Hepatocyte (in vitro differentiated cells): ENCODE measurements around the gene MAGI1. TPM values are rescaled to one million over a fixed set of nuclear protein-coding genes. Genes with fewer than 3 reads are reported as not detected.
A peak's percentile ranks its signal among the peaks of the same experiment; 100 is the strongest.

Experiments used
- DNase-seq: peaks from one replicate; pipeline ENCODE4 v3.0.0-alpha.2; 2016; ENCODE audit warnings: low spot score
- H2AFZ ChIP-seq: fragments of 200-600 bp; sonication (generic); 2 replicates; pipeline ENCODE4 v1.6.0; 2016; ENCODE audit warnings: antibody characterized with exemption, mild to moderate bottlenecking
- H3K27ac ChIP-seq: fragments of 200-600 bp; sonication (generic); 2 replicates; pipeline ENCODE4 v1.5.1; 2016; ENCODE audit warnings: mild to moderate bottlenecking
- H3K27me3 ChIP-seq: fragments of 200-600 bp; sonication (generic); 2 replicates; pipeline ENCODE4 v1.6.1; 2016
- H3K36me3 ChIP-seq: fragments of 200-600 bp; sonication (generic); replicated peaks from 2 replicates; pipeline ENCODE4 v1.5.1; 2016; ENCODE audit warnings: low read depth; ENCODE audit not compliant: insufficient read depth
- H3K4me1 ChIP-seq: fragments of 200-600 bp; sonication (generic); 2 replicates; pipeline ENCODE4 v1.5.1; 2016; ENCODE audit warnings: mild to moderate bottlenecking, moderate library complexity; ENCODE audit not compliant: insufficient read depth
- H3K4me2 ChIP-seq: fragments of 200-600 bp; sonication (generic); 2 replicates; pipeline ENCODE4 v1.6.0; 2016
- H3K4me3 ChIP-seq: fragments of 200-600 bp; sonication (generic); 2 replicates; pipeline ENCODE4 v1.5.1; 2016; ENCODE audit warnings: mild to moderate bottlenecking
- H3K79me2 ChIP-seq: fragments of 200-600 bp; sonication (generic); 2 replicates; pipeline ENCODE4 v1.6.0; 2017; ENCODE audit warnings: mild to moderate bottlenecking
- H3K9me2 ChIP-seq: fragments of 200-600 bp; sonication (generic); replicated peaks from 2 replicates; pipeline ENCODE4 v1.6.0; 2017; ENCODE audit warnings: mild to moderate bottlenecking; ENCODE audit not compliant: insufficient read depth
- H3K9me3 ChIP-seq: fragments of 200-600 bp; sonication (generic); 2 replicates; pipeline ENCODE4 v1.5.1; 2016; ENCODE audit warnings: low read depth, mild to moderate bottlenecking
- H4K20me1 ChIP-seq: fragments of 200-600 bp; sonication (generic); 2 replicates; pipeline ENCODE4 v1.6.0; 2016; ENCODE audit warnings: mild to moderate bottlenecking; ENCODE audit not compliant: insufficient read depth, poor library complexity, severe bottlenecking
- EZH2 ChIP-seq: fragments of 200-600 bp; sonication (generic); IDR thresholded peaks from 2 replicates; pipeline ENCODE4 v1.6.1; 2016; ENCODE audit warnings: antibody characterized with exemption, mild to moderate bottlenecking, borderline replicate concordance
- EZH2phosphoT487 ChIP-seq: fragments of 200-600 bp; sonication (generic); IDR thresholded peaks from one replicate; pipeline ENCODE4 v1.6.1; 2018; ENCODE audit warnings: antibody characterized with exemption, mild to moderate bottlenecking, low read depth, moderate library complexity; ENCODE audit not compliant: unreplicated experiment, severe bottlenecking
- WGBS: methylation state at CpG from one replicate; pipeline ENCODE4 v1.1.6; 2016; ENCODE audit warnings: low lambda C conversion rate; ENCODE audit errors: missing lambda C conversion rate; 5-methylcytosine and 5-hydroxymethylcytosine counted together
- polyA plus RNA-seq: library from polyadenylated mRNA; unstranded; fragments of >200 nt; fragmentation: Nextera tagmentation; extraction: Ambion mirVana; gene quantifications from 2 replicates; pipeline ENCODE4 v1.2.1, GENCODE V29; 2016
- total RNA-seq: library from RNA; depleted of rRNA; stranded (reverse); fragments of >200 nt; gene quantifications from 2 replicates; pipeline ENCODE4 v1.2.3, GENCODE V29; 2014
- TF ChIP-seq, protein P1 (sequence below): fragments of 200-600 bp; sonication (generic); IDR thresholded peaks from 2 replicates; pipeline ENCODE4 v1.5.1; 2016; ENCODE audit warnings: antibody characterized with exemption, mild to moderate bottlenecking; ENCODE audit not compliant: poor library complexity

The MAGI1 gene
- total and polyA plus RNA-seq, 2 experiments from 2014 or later, result 26.2 to 43.5 TPM

GRCh38 chr3:65508750-65509422 is 529.8 kb downstream of the MAGI1 start:
- TF ChIP-seq EZH2phosphoT487, result no peak
- TF ChIP-seq, protein P1, sequence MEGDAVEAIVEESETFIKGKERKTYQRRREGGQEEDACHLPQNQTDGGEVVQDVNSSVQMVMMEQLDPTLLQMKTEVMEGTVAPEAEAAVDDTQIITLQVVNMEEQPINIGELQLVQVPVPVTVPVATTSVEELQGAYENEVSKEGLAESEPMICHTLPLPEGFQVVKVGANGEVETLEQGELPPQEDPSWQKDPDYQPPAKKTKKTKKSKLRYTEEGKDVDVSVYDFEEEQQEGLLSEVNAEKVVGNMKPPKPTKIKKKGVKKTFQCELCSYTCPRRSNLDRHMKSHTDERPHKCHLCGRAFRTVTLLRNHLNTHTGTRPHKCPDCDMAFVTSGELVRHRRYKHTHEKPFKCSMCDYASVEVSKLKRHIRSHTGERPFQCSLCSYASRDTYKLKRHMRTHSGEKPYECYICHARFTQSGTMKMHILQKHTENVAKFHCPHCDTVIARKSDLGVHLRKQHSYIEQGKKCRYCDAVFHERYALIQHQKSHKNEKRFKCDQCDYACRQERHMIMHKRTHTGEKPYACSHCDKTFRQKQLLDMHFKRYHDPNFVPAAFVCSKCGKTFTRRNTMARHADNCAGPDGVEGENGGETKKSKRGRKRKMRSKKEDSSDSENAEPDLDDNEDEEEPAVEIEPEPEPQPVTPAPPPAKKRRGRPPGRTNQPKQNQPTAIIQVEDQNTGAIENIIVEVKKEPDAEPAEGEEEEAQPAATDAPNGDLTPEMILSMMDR, result no peak
- TF ChIP-seq EZH2, result no peak
- Histone ChIP-seq H3K27me3 (no peaks in the 10 kb centered on the region), H3K36me3 (no peaks in the 10 kb centered on the region), H3K79me2 (peaks cover 22% of the 10 kb centered on the region), H3K4me2 (peak overlapping the region; percentile 58), H3K9me3 (no peaks in the 10 kb centered on the region), H3K4me3 (no peak overlapping the region), H3K27ac (peak overlapping the region; percentile 51), H4K20me1 (no peaks in the 10 kb centered on the region), H2AFZ (no peak overlapping the region), H3K9me2 (no peaks in the 10 kb centered on the region), H3K4me1 (no peaks in the 10 kb centered on the region)
- 73% methylated on average over 9 of the region's 9 CpGs for WGBS
- no peak for DNase-seq

DNA sequence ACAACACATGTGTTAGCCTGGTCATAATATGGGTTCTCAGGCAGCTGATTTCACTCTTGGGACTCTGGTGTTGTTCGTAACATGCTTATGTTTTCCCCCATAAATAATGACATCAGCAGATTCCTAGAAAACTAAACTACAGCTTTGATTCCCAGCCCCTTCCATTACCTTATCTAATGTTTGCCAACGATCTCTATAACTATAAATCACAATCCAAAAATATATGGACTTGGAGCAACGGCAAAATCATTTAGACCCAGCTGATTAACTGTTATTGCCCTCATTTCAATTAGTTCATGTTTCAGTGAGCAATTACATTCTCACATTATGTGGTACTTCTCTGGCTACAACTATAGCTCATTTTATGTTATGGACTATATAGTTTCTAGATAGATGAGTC is 531.3 kb downstream of the MAGI1 start:
- no peaks in the 10 kb centered on the region for H3K36me3 ChIP-seq
- no peaks in the 10 kb centered on the region for H3K9me2 ChIP-seq
- H2AFZ ChIP-seq, result no peak overlapping the region
- H3K9me3 ChIP-seq, result no peaks in the 10 kb centered on the region
- no peaks in the 10 kb centered on the region for H3K27me3 ChIP-seq
- H3K4me1 ChIP-seq, result no peaks in the 10 kb centered on the region
- TF ChIP-seq EZH2 (no peak), EZH2phosphoT487 (no peak)
- TF ChIP-seq, protein P1, result no peak
- H3K27ac ChIP-seq, result no peak overlapping the region
- H3K4me3 ChIP-seq, result no peak overlapping the region
- no peak overlapping the region for H3K4me2 ChIP-seq
- H3K79me2 ChIP-seq, result peaks cover 22% of the 10 kb centered on the region
- 76% methylated on average over 3 of the region's 3 CpGs for WGBS
- no peak for DNase-seq
- no peaks in the 10 kb centered on the region for H4K20me1 ChIP-seq

DNA sequence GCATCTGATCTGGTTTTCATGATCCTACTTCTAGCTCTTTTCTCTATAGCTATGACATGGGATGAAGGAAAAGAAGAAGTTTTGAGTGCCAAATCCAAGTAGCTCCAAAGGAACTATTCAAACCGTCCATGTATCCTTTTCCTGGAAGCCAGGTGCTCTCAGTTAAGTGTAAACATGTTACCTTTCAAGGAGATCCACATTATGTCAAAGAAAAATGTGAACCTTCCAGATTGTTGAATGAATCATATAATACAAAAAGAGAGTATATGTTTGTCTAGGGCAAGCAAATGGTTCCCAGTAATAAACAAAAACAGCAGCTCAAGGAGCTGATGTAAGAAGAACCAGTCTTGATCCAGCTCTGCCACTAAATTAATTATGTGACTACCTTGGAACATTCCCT is 534.9 kb downstream of the MAGI1 start:
- H3K4me3 ChIP-seq, result no peak overlapping the region
- no peaks in the 10 kb centered on the region for H3K36me3 ChIP-seq
- no peak for TF ChIP-seq EZH2phosphoT487
- no peak for TF ChIP-seq EZH2
- TF ChIP-seq, protein P1, result no peak
- peaks cover 30% of the 10 kb centered on the region for H3K79me2 ChIP-seq
- no peaks in the 10 kb centered on the region for H3K27me3 ChIP-seq
- no peaks in the 10 kb centered on the region for H3K9me2 ChIP-seq
- H3K4me2 ChIP-seq, result no peak overlapping the region
- WGBS, result 72% methylated on average over 1 of the region's 1 CpG
- DNase-seq, result no peak
- H3K9me3 ChIP-seq, result no peaks in the 10 kb centered on the region
- H2AFZ ChIP-seq, result no peak overlapping the region
- H3K4me1 ChIP-seq, result no peaks in the 10 kb centered on the region
- no peaks in the 10 kb centered on the region for H4K20me1 ChIP-seq
- no peak overlapping the region for H3K27ac ChIP-seq

DNA sequence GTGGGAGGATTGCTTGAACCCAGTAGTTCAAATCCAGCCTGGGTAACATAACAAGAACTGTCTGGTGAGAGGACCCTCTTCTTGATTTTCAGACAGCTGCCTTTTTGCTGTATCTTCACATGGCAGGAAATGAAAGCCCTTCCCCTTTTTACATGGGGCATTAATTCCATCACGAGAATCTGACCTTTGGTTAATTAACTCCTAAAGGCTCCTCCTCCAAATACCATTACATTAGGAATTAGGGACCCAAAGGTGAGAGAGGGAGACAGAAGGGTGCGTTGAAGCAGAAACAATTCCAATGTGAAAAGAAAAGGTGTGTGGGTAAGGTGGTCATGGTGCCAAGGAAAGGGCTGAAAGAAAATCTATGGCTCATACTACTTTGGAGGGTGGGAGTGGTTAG is 536.2 kb downstream of the MAGI1 start:
- TF ChIP-seq EZH2phosphoT487 (no peak), EZH2 (no peak)
- no peak overlapping the region for H3K4me2 ChIP-seq
- H3K4me3 ChIP-seq, result no peak overlapping the region
- no peak overlapping the region for H2AFZ ChIP-seq
- no peak for DNase-seq
- H3K9me2 ChIP-seq, result no peaks in the 10 kb centered on the region
- H3K36me3 ChIP-seq, result no peaks in the 10 kb centered on the region
- H3K9me3 ChIP-seq, result no peaks in the 10 kb centered on the region
- no peaks in the 10 kb centered on the region for H3K4me1 ChIP-seq
- peaks cover 32% of the 10 kb centered on the region for H3K79me2 ChIP-seq
- H4K20me1 ChIP-seq, result no peaks in the 10 kb centered on the region
- H3K27ac ChIP-seq, result no peak overlapping the region
- WGBS, result 92% methylated on average over 2 of the region's 2 CpGs
- H3K27me3 ChIP-seq, result no peaks in the 10 kb centered on the region
